H9 (cell line): Measurements from ENCODE around the gene SV2C. TPM values are rescaled to one million over a fixed set of nuclear protein-coding genes. Genes with fewer than 3 reads are reported as not detected.

Experiments used
- DNase-seq: peaks from one replicate; pipeline ENCODE4 v3.0.0-alpha.2; 2017
- H2AFZ ChIP-seq: one replicate; pipeline ENCODE4 v1.6.1; 2013; ENCODE audit warnings: mild to moderate bottlenecking, low read length, control low read depth, moderate library complexity
- H2AK5ac ChIP-seq: 2 replicates; pipeline ENCODE4 v1.6.1; 2013; ENCODE audit warnings: low read length, control low read depth, mixed read lengths; ENCODE audit not compliant: insufficient read length
- H2BK120ac ChIP-seq: one replicate; pipeline ENCODE4 v1.6.1; 2013; ENCODE audit warnings: low read depth, mild to moderate bottlenecking, low read length, control low read depth, inconsistent platforms; ENCODE audit not compliant: poor library complexity, severe bottlenecking
- H2BK12ac ChIP-seq: 2 replicates; pipeline ENCODE4 v1.6.1; 2013; ENCODE audit warnings: low read length, control low read depth, mixed read lengths, low read depth; ENCODE audit not compliant: insufficient read length
- H2BK15ac ChIP-seq: 2 replicates; pipeline ENCODE4 v1.6.1; 2013; ENCODE audit warnings: low read depth, low read length, control low read depth
- H2BK20ac ChIP-seq: one replicate; pipeline ENCODE4 v1.6.1; 2013; ENCODE audit warnings: low read depth, mild to moderate bottlenecking, low read length, control low read depth, inconsistent platforms; ENCODE audit not compliant: poor library complexity, severe bottlenecking
- H2BK5ac ChIP-seq: 2 replicates; pipeline ENCODE4 v1.6.1; 2013; ENCODE audit warnings: low read length, control low read depth, mixed read lengths; ENCODE audit not compliant: insufficient read length
- H3K14ac ChIP-seq: 2 replicates; pipeline ENCODE4 v1.6.1; 2013; ENCODE audit warnings: low read length, control low read depth; ENCODE audit not compliant: insufficient read depth
- H3K18ac ChIP-seq: 2 replicates; pipeline ENCODE4 v1.6.1; 2013; ENCODE audit warnings: low read depth, mild to moderate bottlenecking, mixed read lengths, low read length, control low read depth; ENCODE audit not compliant: insufficient read length
- H3K23ac ChIP-seq: 2 replicates; pipeline ENCODE4 v1.6.1; 2013; ENCODE audit warnings: low read length, control low read depth, mixed read lengths, low read depth; ENCODE audit not compliant: insufficient read length
- H3K23me2 ChIP-seq: 2 replicates; pipeline ENCODE4 v1.6.1; 2013; ENCODE audit warnings: low read depth, mild to moderate bottlenecking, mixed read lengths, low read length, control low read depth; ENCODE audit not compliant: insufficient read length, poor library complexity, severe bottlenecking
- H3K27ac ChIP-seq: 2 replicates; pipeline ENCODE4 v1.5.1; 2013; ENCODE audit warnings: low read length, control low read depth, mixed read lengths, low read depth; ENCODE audit not compliant: insufficient read length
- H3K27me3 ChIP-seq: 2 replicates; pipeline ENCODE4 v1.6.1; 2013; ENCODE audit warnings: low read length, control low read depth, inconsistent platforms; ENCODE audit not compliant: insufficient read depth
- H3K4ac ChIP-seq: 2 replicates; pipeline ENCODE4 v1.6.1; 2013; ENCODE audit warnings: low read depth, mild to moderate bottlenecking, control low read depth, inconsistent platforms, low read length, moderate library complexity
- H3K4me1 ChIP-seq: 2 replicates; pipeline ENCODE4 v1.6.1; 2013; ENCODE audit warnings: low read length, control low read depth, inconsistent platforms; ENCODE audit not compliant: insufficient read depth
- H3K4me2 ChIP-seq: 2 replicates; pipeline ENCODE4 v1.6.1; 2013; ENCODE audit warnings: low read length, control low read depth, mixed read lengths; ENCODE audit not compliant: insufficient read length, insufficient read depth
- H3K56ac ChIP-seq: 2 replicates; pipeline ENCODE4 v1.6.1; 2013; ENCODE audit warnings: low read depth, mild to moderate bottlenecking, mixed read lengths, low read length, control low read depth; ENCODE audit not compliant: insufficient read length
- H3K79me1 ChIP-seq: 2 replicates; pipeline ENCODE4 v1.6.1; 2013; ENCODE audit warnings: low read depth, mild to moderate bottlenecking, moderate library complexity, low read length, control low read depth, inconsistent platforms; ENCODE audit not compliant: insufficient read depth, poor library complexity, severe bottlenecking
- H3K79me2 ChIP-seq: 2 replicates; pipeline ENCODE4 v1.6.1; 2013; ENCODE audit warnings: low read length, control low read depth, inconsistent platforms; ENCODE audit not compliant: insufficient read depth
- H3K9ac ChIP-seq: 2 replicates; pipeline ENCODE4 v1.6.1; 2013; ENCODE audit warnings: low read length, control low read depth, mixed read lengths; ENCODE audit not compliant: insufficient read length; ENCODE audit errors: extremely low read depth
- H3K9me3 ChIP-seq: one replicate; pipeline ENCODE4 v1.6.1; 2013; ENCODE audit warnings: low read depth, low read length, inconsistent platforms; ENCODE audit not compliant: control insufficient read depth
- H3T11ph ChIP-seq: one replicate; pipeline ENCODE4 v1.6.1; 2013; ENCODE audit warnings: mild to moderate bottlenecking, low read length, control low read depth, inconsistent platforms
- H4K20me1 ChIP-seq: one replicate; pipeline ENCODE4 v1.6.1; 2013; ENCODE audit not compliant: control insufficient read depth, insufficient read length, insufficient read depth
- H4K5ac ChIP-seq: 2 replicates; pipeline ENCODE4 v1.6.1; 2013; ENCODE audit warnings: low read depth, mild to moderate bottlenecking, mixed read lengths, low read length, control low read depth; ENCODE audit not compliant: insufficient read length
- H4K8ac ChIP-seq: replicated peaks from 2 replicates; pipeline ENCODE4 v1.6.1; 2013; ENCODE audit warnings: low read length, control low read depth, mixed read lengths, low read depth; ENCODE audit not compliant: insufficient read length
- H4K91ac ChIP-seq: 2 replicates; pipeline ENCODE4 v1.6.1; 2013; ENCODE audit warnings: low read depth, mild to moderate bottlenecking, moderate library complexity, mixed read lengths, low read length, control low read depth; ENCODE audit not compliant: insufficient read length
- H3K27ac Mint-ChIP-seq, 3 experiments: 2 replicates in 2 of 3; 3 replicates in 1 of 3; pipeline ENCODE4 v1.8.0; 2020 to 2021; ENCODE audit warnings: mixed read lengths in 3 of 3, mild to moderate bottlenecking in 1 of 3, moderate library complexity in 1 of 3
- H3K27me3 Mint-ChIP-seq: 2 replicates; pipeline ENCODE4 v1.8.0; 2021; ENCODE audit warnings: low read depth, mild to moderate bottlenecking, moderate library complexity, mixed read lengths
- H3K36me3 Mint-ChIP-seq, 3 experiments: 2 replicates in 2 of 3; 3 replicates in 1 of 3; pipeline ENCODE4 v1.8.0; 2020 to 2021; ENCODE audit warnings: low read depth in 3 of 3, mixed read lengths in 3 of 3; ENCODE audit not compliant: insufficient read depth in 1 of 3
- H3K4me1 Mint-ChIP-seq, 2 experiments: 2 replicates each; pipeline ENCODE4 v1.8.0; 2020; ENCODE audit warnings: mixed read lengths in 2 of 2
- H3K4me3 Mint-ChIP-seq, 2 experiments: 2 replicates in 1 of 2; 3 replicates in 1 of 2; pipeline ENCODE4 v1.8.0; 2020 to 2021; ENCODE audit warnings: mild to moderate bottlenecking in 2 of 2, mixed read lengths in 2 of 2, moderate library complexity in 1 of 2
- H3K9me3 Mint-ChIP-seq, 2 experiments: 2 replicates in 1 of 2; 3 replicates in 1 of 2; pipeline ENCODE4 v1.8.0; 2020; ENCODE audit warnings: mild to moderate bottlenecking in 2 of 2, mixed read lengths in 2 of 2, moderate library complexity in 1 of 2
- WGBS: extraction: QIAGEN DNeasy Blood & Tissue Kit; methylation state at CpG from one replicate; pipeline ENCODE4 v1.1.7; 2013; ENCODE audit warnings: missing lambda C conversion rate, low lambda C conversion rate, mixed read lengths; ENCODE audit not compliant: insufficient read length; ENCODE audit errors: extremely low coverage; 5-methylcytosine and 5-hydroxymethylcytosine counted together
- total RNA-seq: library from RNA; stranded (reverse); gene quantifications from 2 replicates; pipeline ENCODE4 v1.2.1, GENCODE V29; 2021
- TF ChIP-seq, protein P1 (sequence below): fragments of 200-600 bp; sonication (generic); conservative IDR thresholded peaks from 3 replicates; pipeline ENCODE4 v1.8.0; 2021; ENCODE audit warnings: antibody characterized with exemption, mild to moderate bottlenecking

The SV2C gene
- total RNA-seq, 1 experiment from 2014 or later: 0.09 TPM

DNA sequence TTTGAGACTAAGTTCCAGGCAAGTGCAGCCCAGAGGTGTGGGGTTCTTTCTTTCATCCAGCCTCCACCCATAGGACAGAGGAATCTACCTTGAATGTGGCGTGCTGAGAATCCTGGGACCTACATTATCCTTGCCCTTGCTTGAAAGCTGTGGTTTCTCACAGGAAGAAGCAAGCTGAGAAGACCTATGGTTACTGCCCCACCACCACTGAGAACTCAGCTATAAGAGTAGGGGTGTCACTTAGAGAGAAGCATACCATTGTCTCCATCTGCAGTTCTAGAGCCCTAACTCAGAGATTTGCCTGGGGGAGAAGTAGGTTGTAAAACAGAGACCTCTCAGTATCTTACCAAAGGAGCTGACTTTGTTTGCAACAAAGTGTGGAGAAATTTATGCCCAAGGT, 72.4 kb downstream of the SV2C start:
- H3K79me2 ChIP-seq: no peaks in the 10 kb centered on the region
- no peak overlapping the region for H3K23ac ChIP-seq
- Mint-ChIP-seq H3K4me3 (no peak overlapping the region), H3K27ac (no peak overlapping the region), H3K4me1 (peaks cover 17 to 18% of the 10 kb centered on the region in 2 experiments), H3K36me3 (no peaks in the 10 kb centered on the region), H3K9me3 (no peaks in the 10 kb centered on the region), H3K27me3 (no peaks in the 10 kb centered on the region; the same call in 1 of the 2 replicates)
- no peak for DNase-seq
- H2BK120ac ChIP-seq: no peak overlapping the region
- TF ChIP-seq, protein P1, sequence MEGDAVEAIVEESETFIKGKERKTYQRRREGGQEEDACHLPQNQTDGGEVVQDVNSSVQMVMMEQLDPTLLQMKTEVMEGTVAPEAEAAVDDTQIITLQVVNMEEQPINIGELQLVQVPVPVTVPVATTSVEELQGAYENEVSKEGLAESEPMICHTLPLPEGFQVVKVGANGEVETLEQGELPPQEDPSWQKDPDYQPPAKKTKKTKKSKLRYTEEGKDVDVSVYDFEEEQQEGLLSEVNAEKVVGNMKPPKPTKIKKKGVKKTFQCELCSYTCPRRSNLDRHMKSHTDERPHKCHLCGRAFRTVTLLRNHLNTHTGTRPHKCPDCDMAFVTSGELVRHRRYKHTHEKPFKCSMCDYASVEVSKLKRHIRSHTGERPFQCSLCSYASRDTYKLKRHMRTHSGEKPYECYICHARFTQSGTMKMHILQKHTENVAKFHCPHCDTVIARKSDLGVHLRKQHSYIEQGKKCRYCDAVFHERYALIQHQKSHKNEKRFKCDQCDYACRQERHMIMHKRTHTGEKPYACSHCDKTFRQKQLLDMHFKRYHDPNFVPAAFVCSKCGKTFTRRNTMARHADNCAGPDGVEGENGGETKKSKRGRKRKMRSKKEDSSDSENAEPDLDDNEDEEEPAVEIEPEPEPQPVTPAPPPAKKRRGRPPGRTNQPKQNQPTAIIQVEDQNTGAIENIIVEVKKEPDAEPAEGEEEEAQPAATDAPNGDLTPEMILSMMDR: no peak
- no CpG with 5 or more reads among the region's 1 CpG for WGBS
- no peak overlapping the region for H2AFZ ChIP-seq
- H3K23me2 ChIP-seq: no peaks in the 10 kb centered on the region
- no peak overlapping the region for H3K27ac ChIP-seq
- no peak overlapping the region for H3K4ac ChIP-seq
- H3K56ac ChIP-seq: no peak overlapping the region
- no peak overlapping the region for H3K9ac ChIP-seq
- no peak overlapping the region for H3K14ac ChIP-seq
- H3T11ph ChIP-seq: no peak overlapping the region
- H3K4me2 ChIP-seq: no peak overlapping the region
- no peak overlapping the region for H2BK15ac ChIP-seq
- H3K4me1 ChIP-seq: peaks cover 12% of the 10 kb centered on the region
- H3K27me3 ChIP-seq: no peaks in the 10 kb centered on the region
- H4K20me1 ChIP-seq: no peaks in the 10 kb centered on the region
- no peak overlapping the region for H4K8ac ChIP-seq
- H4K91ac ChIP-seq: no peak overlapping the region
- no peaks in the 10 kb centered on the region for H3K79me1 ChIP-seq
- no peak overlapping the region for H3K18ac ChIP-seq
- no peak overlapping the region for H2AK5ac ChIP-seq
- no peaks in the 10 kb centered on the region for H3K9me3 ChIP-seq
- H2BK5ac ChIP-seq: no peak overlapping the region
- no peak overlapping the region for H4K5ac ChIP-seq
- H2BK12ac ChIP-seq: no peak overlapping the region
- H2BK20ac ChIP-seq: no peak overlapping the region
